Ascending aorta (tissue), 2 donors: ENCODE measurements around the gene TRIM9. TPM values are rescaled to one million over a fixed set of nuclear protein-coding genes. Genes with fewer than 3 reads are reported as not detected.

Source experiments
- DNase-seq, 2 donors: peaks; one replicate each; pipeline ENCODE4 v3.0.0-alpha.2; 2019; ENCODE audit warnings: low spot score in 2 of 2
- H3K27ac ChIP-seq, 2 donors: fragments of 200-600 bp; sonication (generic); one replicate each; pipeline ENCODE4 v1.5.1; 2016 to 2017; ENCODE audit warnings: mild to moderate bottlenecking in 1 of 2
- H3K27me3 ChIP-seq: fragments of 200-600 bp; sonication (generic); one replicate; pipeline ENCODE4 v1.5.1; 2017
- H3K36me3 ChIP-seq, 2 donors: fragments of 200-600 bp; sonication (generic); one replicate each; pipeline ENCODE4 v1.5.1; 2016
- H3K4me1 ChIP-seq, 2 donors: fragments of 200-600 bp; sonication (generic); one replicate each; pipeline ENCODE4 v1.5.1; 2016 to 2017; ENCODE audit warnings: mild to moderate bottlenecking in 1 of 2
- H3K4me3 ChIP-seq, 2 donors: fragments of 200-600 bp; sonication (generic); one replicate each; pipeline ENCODE4 v1.5.1; 2016 to 2017; ENCODE audit warnings: mild to moderate bottlenecking in 1 of 2
- H3K9me3 ChIP-seq, 2 donors: fragments of 200-600 bp; sonication (generic); one replicate each; pipeline ENCODE4 v1.5.1; 2016
- CTCF ChIP-seq, 3 experiments: fragments of 200-600 bp in 2 of 3; fragments of 450-650 bp in 1 of 3; sonication (generic) in 2 of 3; IDR thresholded peaks; one replicate each; pipeline ENCODE4 v1.5.1; 2016 to 2019; ENCODE audit warnings: antibody characterized with exemption in 3 of 3, mild to moderate bottlenecking in 1 of 3, moderate library complexity in 1 of 3
- intact Hi-C: fragments of 100-400 bp; cut with DNase I; formaldehyde crosslinking; loops from one replicate; pipeline ENCODE4 v1.15.1; 2023
- total RNA-seq: library from RNA; depleted of rRNA; stranded (reverse); fragments of >200 nt; gene quantifications from one replicate; pipeline ENCODE4 v1.1.0, GENCODE V29; 2016

The TRIM9 gene
- total RNA-seq, 1 donor from 2014 or later: 4.2 TPM

GRCh38 chr14:50967790-50968189, 127.1 kb downstream of the TRIM9 start:
- intact Hi-C loops: loop anchor here (5.0 kb wide), 1 partner anchor 40 kb away; no protein-coding TSS in a partner anchor
- Histone ChIP-seq H3K27me3 (no peaks in the 10 kb centered on the region), H3K36me3 (no peaks in the 10 kb centered on the region), H3K27ac (no peak overlapping the region), H3K4me1 (peaks cover 2 to 4% of the 10 kb centered on the region in 2 donors), H3K4me3 (no peak overlapping the region), H3K9me3 (no peaks in the 10 kb centered on the region)
- no peak for DNase-seq
- no peak for TF ChIP-seq CTCF (IDR thresholded peaks at IDR 0.05)

GRCh38 chr14:50967103-50967502, 127.8 kb downstream of the TRIM9 start:
- no peak for DNase-seq
- Histone ChIP-seq H3K4me1 (peaks cover 4 to 6% of the 10 kb centered on the region in 2 donors), H3K27ac (no peak overlapping the region), H3K9me3 (no peaks in the 10 kb centered on the region), H3K27me3 (no peaks in the 10 kb centered on the region), H3K36me3 (no peaks in the 10 kb centered on the region), H3K4me3 (no peak overlapping the region)
- TF ChIP-seq CTCF (IDR thresholded peaks at IDR 0.05): no peak
- intact Hi-C loops: loop anchor here (5.0 kb wide), 1 partner anchor 40 kb away; no protein-coding TSS in a partner anchor

- peak in 1 of 2 donors; percentile 87 for DNase-seq
- Histone ChIP-seq H3K9me3 (no peaks in the 10 kb centered on the region), H3K4me1 (peaks cover 8 to 17% of the 10 kb centered on the region in 2 donors), H3K27me3 (no peaks in the 10 kb centered on the region), H3K4me3 (no peak overlapping the region), H3K27ac (peak overlapping the region in 1 of 2 donors; percentile 47), H3K36me3 (no peaks in the 10 kb centered on the region)
- intact Hi-C loops: loop anchor here (5.0 kb wide), 4 partner anchors 42 to 298 kb away; partner anchors contain the start of genes SAV1 and TRIM9
- TF ChIP-seq CTCF (IDR thresholded peaks at IDR 0.05): no peak
Measured at GRCh38 chr14:50964683-50965390, 130.1 kb downstream of the TRIM9 start.

GRCh38 chr14:50963919-50964318, 131.0 kb downstream of the TRIM9 start:
- peaks cover 8 to 17% of the 10 kb centered on the region in 2 donors for H3K4me1 ChIP-seq
- DNase-seq: no peak
- no peaks in the 10 kb centered on the region for H3K9me3 ChIP-seq
- no peaks in the 10 kb centered on the region for H3K27me3 ChIP-seq
- intact Hi-C loops: loop anchor here (5.0 kb wide), 3 partner anchors 133 to 297 kb away; partner anchors contain the start of genes SAV1 and TRIM9
- H3K36me3 ChIP-seq: no peaks in the 10 kb centered on the region
- TF ChIP-seq CTCF (IDR thresholded peaks at IDR 0.05): no peak
- H3K4me3 ChIP-seq: no peak overlapping the region
- H3K27ac ChIP-seq: peak overlapping the region in 1 of 2 donors; percentile 47

GRCh38 chr14:50961605-50962221, 133.2 kb downstream of the TRIM9 start:
- Histone ChIP-seq H3K9me3 (no peaks in the 10 kb centered on the region), H3K4me1 (peaks cover 8 to 17% of the 10 kb centered on the region in 2 donors), H3K4me3 (peak overlapping the region; percentile 23), H3K27ac (peak overlapping the region; percentile 39 to 78), H3K36me3 (no peaks in the 10 kb centered on the region), H3K27me3 (no peaks in the 10 kb centered on the region)
- no peak for DNase-seq
- TF ChIP-seq CTCF (IDR thresholded peaks at IDR 0.05): no peak
- intact Hi-C loops: loop anchor here (1.0 to 5.0 kb wide), 4 partner anchors 17 to 294 kb away; partner anchors contain the start of genes PYGL, SAV1 and TRIM9
